IMR-90 (cell line): ENCODE data around the gene DCC. TPM values are rescaled to one million over a fixed set of nuclear protein-coding genes. Genes with fewer than 3 reads are reported as not detected.

ENCODE experiments used
- ATAC-seq: fragments of 200-7000 bp; cut with Tn5 transposase; 2 replicates; pipeline ENCODE4 v1.9.1; 2020; ENCODE audit warnings: low read depth, mild to moderate bottlenecking, moderate library complexity
- BruUV-seq: library from RNA; stranded (reverse); fragments of 400-500 nt; replicated peaks from 2 replicates; lab custom pipeline; 2021; lab: Mats Ljungman, UMichigan
- CTCF ChIA-PET: fragments of 300-600 bp; formaldehyde crosslinking; extraction: SDS; loops from one replicate; lab custom pipeline; 2021; ENCODE audit warnings: antibody characterized with exemption; lab: Yijun Ruan, JAX
- POLR2A ChIA-PET: fragments of 300-600 bp; sonication (Branson Sonifier 250); formaldehyde crosslinking; loops from one replicate; lab custom pipeline; 2022; ENCODE audit warnings: antibody characterized with exemption; ENCODE audit not compliant: unreplicated experiment; lab: Charles Lee
- DNase-seq: peaks from one replicate; pipeline ENCODE4 v3.0.0; 2013
- H2AFZ ChIP-seq: replicated peaks from 2 replicates; pipeline ENCODE3; 2013; ENCODE audit warnings: low read length, mild to moderate bottlenecking; ENCODE audit not compliant: poor library complexity
- H2AK5ac ChIP-seq: 2 replicates; pipeline ENCODE4 v1.6.1; 2013; ENCODE audit warnings: low read depth, low read length, inconsistent platforms
- H2AK9ac ChIP-seq: replicated peaks from 2 replicates; pipeline ENCODE3; 2013; ENCODE audit warnings: mild to moderate bottlenecking, low read depth, low read length, moderate library complexity; ENCODE audit not compliant: poor library complexity
- H2BK120ac ChIP-seq: 2 replicates; pipeline ENCODE4 v1.6.1; 2013; ENCODE audit warnings: low read depth, low read length, inconsistent platforms
- H2BK15ac ChIP-seq: 3 replicates; pipeline ENCODE4 v1.6.1; 2013; ENCODE audit warnings: low read depth, low read length, inconsistent platforms
- H2BK20ac ChIP-seq: 2 replicates; pipeline ENCODE4 v1.6.1; 2013; ENCODE audit warnings: low read depth, mild to moderate bottlenecking, inconsistent platforms, low read length, moderate library complexity
- H2BK5ac ChIP-seq: 2 replicates; pipeline ENCODE4 v1.6.1; 2013; ENCODE audit warnings: mild to moderate bottlenecking, low read depth, low read length, inconsistent platforms; ENCODE audit not compliant: poor library complexity, severe bottlenecking
- H3K14ac ChIP-seq: replicated peaks from 2 replicates; pipeline ENCODE4 v1.6.1; 2013; ENCODE audit warnings: low read depth, low read length, inconsistent platforms
- H3K18ac ChIP-seq: 2 replicates; pipeline ENCODE4 v1.6.1; 2013; ENCODE audit warnings: low read depth, low read length, control low read depth
- H3K23ac ChIP-seq: 2 replicates; pipeline ENCODE4 v1.6.1; 2013; ENCODE audit warnings: low read depth, low read length, inconsistent platforms
- H3K27ac ChIP-seq: 2 replicates; pipeline ENCODE4 v1.5.1; 2013; ENCODE audit warnings: mild to moderate bottlenecking, control low read depth, low read length; ENCODE audit not compliant: insufficient read depth
- H3K27me3 ChIP-seq: 2 replicates; pipeline ENCODE4 v1.6.1; 2013; ENCODE audit warnings: low read length; ENCODE audit not compliant: control insufficient read depth, insufficient read depth
- H3K36me3 ChIP-seq: 2 replicates; pipeline ENCODE4 v1.6.1; 2013; ENCODE audit warnings: low read length, mixed read lengths; ENCODE audit not compliant: control insufficient read depth, insufficient read depth
- H3K4ac ChIP-seq: 2 replicates; pipeline ENCODE4 v1.6.1; 2013; ENCODE audit warnings: low read depth, low read length, inconsistent platforms
- H3K4me1 ChIP-seq: 2 replicates; pipeline ENCODE4 v1.6.1; 2013; ENCODE audit warnings: low read length, mixed read lengths; ENCODE audit not compliant: control insufficient read depth, insufficient read depth
- H3K4me2 ChIP-seq: 2 replicates; pipeline ENCODE4 v1.6.1; 2013; ENCODE audit warnings: low read depth, mild to moderate bottlenecking, control low read depth, low read length, moderate library complexity
- H3K4me3 ChIP-seq: 2 replicates; pipeline ENCODE4 v1.5.1; 2013; ENCODE audit warnings: low read depth, mild to moderate bottlenecking, control low read depth, low read length, moderate library complexity; ENCODE audit not compliant: insufficient read depth
- H3K56ac ChIP-seq: 2 replicates; pipeline ENCODE4 v1.6.1; 2013; ENCODE audit warnings: low read length, inconsistent platforms; ENCODE audit not compliant: insufficient read depth; ENCODE audit errors: extremely low read depth
- H3K79me1 ChIP-seq, 2 experiments: 2 replicates each; pipeline ENCODE4 v1.6.1; 2013; ENCODE audit warnings: low read length in 2 of 2, inconsistent platforms in 1 of 2, low read depth in 1 of 2
- H3K9ac ChIP-seq: 2 replicates; pipeline ENCODE4 v1.6.1; 2013; ENCODE audit warnings: low read depth, low read length, control low read depth
- H3K9me1 ChIP-seq: 2 replicates; pipeline ENCODE4 v1.6.1; 2013; ENCODE audit warnings: low read length, inconsistent platforms; ENCODE audit not compliant: insufficient read depth
- H3K9me3 ChIP-seq: 2 replicates; pipeline ENCODE4 v1.6.1; 2013; ENCODE audit warnings: low read length; ENCODE audit not compliant: control insufficient read depth, insufficient read depth
- H4K20me1 ChIP-seq: 2 replicates; pipeline ENCODE4 v1.6.1; 2013; ENCODE audit warnings: low read length, inconsistent platforms; ENCODE audit not compliant: insufficient read depth
- H4K5ac ChIP-seq: 2 replicates; pipeline ENCODE4 v1.6.1; 2013; ENCODE audit warnings: mild to moderate bottlenecking, low read depth, low read length, control low read depth
- H4K8ac ChIP-seq, 2 experiments: 2 replicates each; pipeline ENCODE4 v1.6.1; 2013; ENCODE audit warnings: low read depth in 2 of 2, low read length in 2 of 2, control low read depth in 1 of 2, inconsistent platforms in 1 of 2
- H4K91ac ChIP-seq: 2 replicates; pipeline ENCODE4 v1.6.1; 2013; ENCODE audit warnings: low read depth, low read length, inconsistent platforms; ENCODE audit not compliant: insufficient read depth
- MAFK ChIP-seq: IDR thresholded peaks from 2 replicates; pipeline ENCODE4 v1.6.1; 2012; ENCODE audit warnings: low read depth, low read length, improper control_type of control experiment
- MAZ ChIP-seq: IDR thresholded peaks from 2 replicates; pipeline ENCODE4 v1.6.1; 2012; ENCODE audit warnings: low read depth, mild to moderate bottlenecking, low read length, improper control_type of control experiment, moderate library complexity, borderline replicate concordance
- WGBS, 2 experiments: methylation state at CpG; one replicate each; pipeline versions ENCODE4 v1.1.5 to v1.1.7; 2013; ENCODE audit warnings: missing lambda C conversion rate in 2 of 2; ENCODE audit not compliant: insufficient read length in 1 of 2; ENCODE audit errors: extremely low coverage in 2 of 2; 5-methylcytosine and 5-hydroxymethylcytosine counted together
- dilution Hi-C: fragments of 300-500 bp; cut with HindIII; formaldehyde crosslinking; loops from one replicate; pipeline ENCODE4 v1.14.3; 2018; ENCODE audit warnings: low sequenced_read_pairs; ENCODE audit not compliant: unreplicated experiment
- in situ Hi-C: fragments of 300-500 bp; cut with MboI; formaldehyde crosslinking; loops from 3 replicates; pipeline ENCODE4 v1.14.3; 2019; ENCODE audit warnings: low sequenced_read_pairs, inconsistent platforms, mixed read lengths
- intact Hi-C: fragments of 100-400 bp; cut with micrococcal nuclease; formaldehyde crosslinking; loops from 2 replicates; pipeline ENCODE4 v1.10.0; 2022
- polyA plus RNA-seq, 3 experiments: library from polyadenylated mRNA; depleted of rRNA; stranded (reverse); fragments of >200 nt; gene quantifications; 2 replicates each; pipeline ENCODE4 v1.2.3, GENCODE V29; 2012; ENCODE audit warnings: low replicate concordance in 1 of 3
- total RNA-seq: library from RNA; depleted of rRNA; stranded (reverse); fragments of >200 nt; gene quantifications from 2 replicates; pipeline ENCODE4 v1.2.3, GENCODE V29; 2012

Gene DCC
- total and polyA plus RNA-seq, 2 of the 4 experiments (the other 2 are of a cell fraction) = 0.31 to 0.54 TPM

- H2AFZ ChIP-seq = no peak overlapping the region
- dilution Hi-C loops = no loop called here
- ChIA-PET CTCF (no interaction called here), POLR2A (no interaction called here)
- H3K9me1 ChIP-seq = no peaks in the 10 kb centered on the region
- no peak overlapping the region for H3K4ac ChIP-seq
- H3K9me3 ChIP-seq = peaks cover 2% of the 10 kb centered on the region; the same call in 1 of the 2 replicates
- WGBS, 2 experiments = 86% methylated on average over 2 of the region's 10 CpGs; no CpG with 5 or more reads in 1 of the 2 experiments
- H3K9ac ChIP-seq = no peak overlapping the region
- no peak overlapping the region for H3K4me2 ChIP-seq
- no peak overlapping the region for H4K8ac ChIP-seq
- no TSS peak for BruUV-seq
- H3K4me1 ChIP-seq = no peaks in the 10 kb centered on the region
- intact Hi-C loops = no loop called here
- H3K14ac ChIP-seq = no peak overlapping the region
- no peak for DNase-seq
- no peak overlapping the region for H4K5ac ChIP-seq
- no peak overlapping the region for H2AK9ac ChIP-seq
- no peak overlapping the region for H2BK120ac ChIP-seq
- no peak overlapping the region for H3K56ac ChIP-seq
- no peak overlapping the region for H2BK15ac ChIP-seq
- no peak overlapping the region for H2BK20ac ChIP-seq
- H3K4me3 ChIP-seq = no peak overlapping the region
- ATAC-seq = no peak
- H3K18ac ChIP-seq = no peak overlapping the region
- in situ Hi-C loops = no loop called here
- no peak overlapping the region for H4K91ac ChIP-seq
- no peaks in the 10 kb centered on the region for H4K20me1 ChIP-seq
- H3K27ac ChIP-seq = no peak overlapping the region
- no peak overlapping the region for H3K23ac ChIP-seq
- no peaks in the 10 kb centered on the region for H3K79me1 ChIP-seq
- no peaks in the 10 kb centered on the region for H3K27me3 ChIP-seq
- H3K36me3 ChIP-seq = no peaks in the 10 kb centered on the region
- H2AK5ac ChIP-seq = no peak overlapping the region
- H2BK5ac ChIP-seq = no peak overlapping the region
- TF ChIP-seq MAFK (peak; percentile 38; the same call in 1 of the 2 replicates), MAZ (no peak)
These were observed 776.0 kb downstream of the DCC start for GRCh38 chr18:53115876-53116585.
